ENCODE data around the gene CYFIP2. TPM values are rescaled to one million over a fixed set of nuclear protein-coding genes. Genes with fewer than 3 reads are reported as not detected.
A peak's percentile ranks its signal among the peaks of the same experiment; 100 is the strongest.

The CYFIP2 gene
- total and polyA plus RNA-seq, 7 experiments from 2014 or later: 386 to 755 (median 431) TPM

- H3K4me3 Mint-ChIP-seq: no peak overlapping the region
- ATAC-seq (no peak), DNase-seq (no peak)
- no peak overlapping the region for H3K4me3 ChIP-seq (ENCODE audit: low read length)
- no peaks in the 10 kb centered on the region for H3K27me3 ChIP-seq (ENCODE audit: control insufficient read depth in 2 of 2, insufficient read depth in 2 of 2, low read length in 2 of 2)
- H3K4me1 Mint-ChIP-seq: peaks cover 11 to 25% (median 17%) of the 10 kb centered on the region in 7 donors
- intact Hi-C loops (cut with micrococcal nuclease): no loop called here
- peak overlapping the region; percentile 6 for H3K27ac ChIP-seq (ENCODE audit: low read depth, low read length)
- H3K36me3 Mint-ChIP-seq: peaks cover 9 to 74% (median 58%) of the 10 kb centered on the region in 5 donors
- H3K36me3 ChIP-seq (ENCODE audit: control insufficient read depth in 2 of 3, insufficient read depth in 3 of 3, low read length in 3 of 3): peaks cover 39 to 94% (median 66%) of the 10 kb centered on the region in 3 experiments
- no peaks in the 10 kb centered on the region for H3K9me3 Mint-ChIP-seq
- no peaks in the 10 kb centered on the region for H3K27me3 Mint-ChIP-seq
- peaks cover 0 to 2% of the 10 kb centered on the region in 2 donors for H3K4me1 ChIP-seq (ENCODE audit: control insufficient read depth in 2 of 2, insufficient read depth in 2 of 2, low read length in 2 of 2)
- H3K27ac Mint-ChIP-seq: peak overlapping the region in 5 of 9 donors; percentile 15 to 80 (median 56)
- ChIA-PET POLR2A (no interaction called here), CTCF (no interaction called here)
- H3K9me3 ChIP-seq (ENCODE audit: control insufficient read depth in 2 of 3, low read length in 3 of 3): no peaks in the 10 kb centered on the region
Measured at GRCh38 chr5:157322581-157322980, 56.7 kb downstream of the CYFIP2 start.

- H3K9me3 Mint-ChIP-seq: no peaks in the 10 kb centered on the region
- peaks cover 5 to 8% of the 10 kb centered on the region in 2 donors for H3K4me1 ChIP-seq (ENCODE audit: control insufficient read depth in 2 of 2, insufficient read depth in 2 of 2, low read length in 2 of 2)
- ChIA-PET CTCF (interaction anchor here (1.1 to 1.2 kb wide), 2 partner anchors 12 to 96 kb away, joined by 3 to 4 read pairs; no protein-coding TSS in a partner anchor), POLR2A (no interaction called here)
- H3K27me3 Mint-ChIP-seq: no peaks in the 10 kb centered on the region
- H3K36me3 Mint-ChIP-seq: peaks cover 11 to 71% (median 59%) of the 10 kb centered on the region in 5 donors
- H3K4me3 Mint-ChIP-seq: no peak overlapping the region
- H3K4me3 ChIP-seq (ENCODE audit: low read length): no peak overlapping the region
- H3K4me1 Mint-ChIP-seq: peaks cover 15 to 25% (median 21%) of the 10 kb centered on the region in 7 donors
- DNase-seq (peak in 1 of 9 donors; percentile 14), ATAC-seq (no peak)
- intact Hi-C loops (cut with micrococcal nuclease): no loop called here
- H3K9me3 ChIP-seq (ENCODE audit: control insufficient read depth in 2 of 3, low read length in 3 of 3): no peaks in the 10 kb centered on the region
- H3K27ac Mint-ChIP-seq: peak overlapping the region in 6 of 9 donors; percentile 15 to 80 (median 48)
- H3K36me3 ChIP-seq (ENCODE audit: control insufficient read depth in 2 of 3, insufficient read depth in 3 of 3, low read length in 3 of 3): peaks cover 43 to 88% (median 66%) of the 10 kb centered on the region in 3 experiments
- no peaks in the 10 kb centered on the region for H3K27me3 ChIP-seq (ENCODE audit: control insufficient read depth in 2 of 2, insufficient read depth in 2 of 2, low read length in 2 of 2)
- H3K27ac ChIP-seq (ENCODE audit: low read depth, low read length): peak overlapping the region; percentile 6
Measured at GRCh38 chr5:157323107-157323706, 57.3 kb downstream of the CYFIP2 start.

GRCh38 chr5:157324237-157324636 lies 58.3 kb downstream of the CYFIP2 start:
- H3K36me3 ChIP-seq (ENCODE audit: control insufficient read depth in 2 of 3, insufficient read depth in 3 of 3, low read length in 3 of 3): peaks cover 48 to 80% (median 71%) of the 10 kb centered on the region in 3 experiments
- Mint-ChIP-seq H3K4me1 (peaks cover 21 to 32% (median 30%) of the 10 kb centered on the region in 7 donors), H3K27ac (peak overlapping the region; percentile 9 to 87 (median 69)), H3K27me3 (no peaks in the 10 kb centered on the region), H3K36me3 (peaks cover 11 to 68% (median 61%) of the 10 kb centered on the region in 5 donors), H3K4me3 (no peak overlapping the region), H3K9me3 (no peaks in the 10 kb centered on the region)
- H3K4me1 ChIP-seq (ENCODE audit: control insufficient read depth in 2 of 2, insufficient read depth in 2 of 2, low read length in 2 of 2): peaks cover 10 to 18% of the 10 kb centered on the region in 2 donors
- intact Hi-C loops (cut with micrococcal nuclease): no loop called here
- CTCF ChIA-PET: interaction anchor here (0.7 to 1.2 kb wide), 4 partner anchors 11 to 112 kb away, joined by 3 to 4 read pairs (median 3); no protein-coding TSS in a partner anchor
- H3K9me3 ChIP-seq (ENCODE audit: control insufficient read depth in 2 of 3, low read length in 3 of 3): no peaks in the 10 kb centered on the region
- no peak overlapping the region for H3K27ac ChIP-seq (ENCODE audit: low read depth, low read length)
- ATAC-seq: no peak
- POLR2A ChIA-PET: interaction anchor here (0.7 kb wide), 1 partner anchor 181 kb away, joined by 3 read pairs; no protein-coding TSS in a partner anchor
- no peak for DNase-seq
- H3K27me3 ChIP-seq (ENCODE audit: control insufficient read depth in 2 of 2, insufficient read depth in 2 of 2, low read length in 2 of 2): no peaks in the 10 kb centered on the region
- no peak overlapping the region for H3K4me3 ChIP-seq (ENCODE audit: low read length)

GRCh38 chr5:157326440-157327005 lies 60.6 kb downstream of the CYFIP2 start:
- Mint-ChIP-seq H3K27me3 (no peaks in the 10 kb centered on the region), H3K4me3 (peak overlapping the region in 2 of 10 donors; percentile 31 to 80), H3K36me3 (peaks cover 25 to 70% (median 62%) of the 10 kb centered on the region in 5 donors), H3K9me3 (no peaks in the 10 kb centered on the region), H3K4me1 (peaks cover 28 to 50% (median 45%) of the 10 kb centered on the region in 7 donors), H3K27ac (peak overlapping the region; percentile 60 to 93 (median 82))
- ChIA-PET POLR2A (interaction anchor here (0.8 to 0.9 kb wide), 2 partner anchors 13 to 82 kb away, joined by 3 to 4 read pairs; no protein-coding TSS in a partner anchor), CTCF (interaction anchor here (1.2 to 1.8 kb wide), 2 partner anchors 14 to 21 kb away, joined by 4 read pairs; no protein-coding TSS in a partner anchor)
- Histone ChIP-seq H3K9me3 (ENCODE audit: control insufficient read depth in 2 of 3, low read length in 3 of 3) (no peaks in the 10 kb centered on the region), H3K27me3 (ENCODE audit: control insufficient read depth in 2 of 2, insufficient read depth in 2 of 2, low read length in 2 of 2) (no peaks in the 10 kb centered on the region), H3K36me3 (ENCODE audit: control insufficient read depth in 2 of 3, insufficient read depth in 3 of 3, low read length in 3 of 3) (peaks cover 53 to 78% (median 63%) of the 10 kb centered on the region in 3 experiments), H3K4me3 (ENCODE audit: low read length) (no peak overlapping the region), H3K4me1 (ENCODE audit: control insufficient read depth in 2 of 2, insufficient read depth in 2 of 2, low read length in 2 of 2) (peaks cover 10 to 24% of the 10 kb centered on the region in 2 donors), H3K27ac (ENCODE audit: low read depth, low read length) (peak overlapping the region; percentile 41)
- DNase-seq (no peak), ATAC-seq (no peak)
- intact Hi-C loops (cut with micrococcal nuclease): loop anchor here in 1 of 2 donors (5.0 kb wide), 1 partner anchor 151 kb away; no protein-coding TSS in a partner anchor

GRCh38 chr5:157327771-157328170 lies 61.8 kb downstream of the CYFIP2 start:
- intact Hi-C loops (cut with micrococcal nuclease): loop anchor here (1.0 to 5.0 kb wide), 11 partner anchors 10 to 416 kb away; partner anchors contain the start of genes LSM11 (in 2 of the 2) and THG1L (in 1 of the 2)
- Histone ChIP-seq H3K4me1 (ENCODE audit: control insufficient read depth in 2 of 2, insufficient read depth in 2 of 2, low read length in 2 of 2) (peaks cover 10 to 24% of the 10 kb centered on the region in 2 donors), H3K4me3 (ENCODE audit: low read length) (no peak overlapping the region), H3K27me3 (ENCODE audit: control insufficient read depth in 2 of 2, insufficient read depth in 2 of 2, low read length in 2 of 2) (no peaks in the 10 kb centered on the region), H3K36me3 (ENCODE audit: control insufficient read depth in 2 of 3, insufficient read depth in 3 of 3, low read length in 3 of 3) (peaks cover 62 to 78% (median 65%) of the 10 kb centered on the region in 3 experiments), H3K27ac (ENCODE audit: low read depth, low read length) (peak overlapping the region; percentile 63), H3K9me3 (ENCODE audit: control insufficient read depth in 2 of 3, low read length in 3 of 3) (no peaks in the 10 kb centered on the region)
- ChIA-PET CTCF (interaction anchor here (0.6 to 2.9 kb wide), 22 partner anchors 9 to 1984 kb away, joined by 3 to 22 read pairs (median 4); partner anchors contain the start of genes LSM11 and NIPAL4), POLR2A (interaction anchor here (0.7 to 1.4 kb wide), 7 partner anchors 9 to 416 kb away, joined by 3 to 7 read pairs (median 3); partner anchors contain the start of genes LSM11 and MED7)
- DNase-seq (peak in 7 of 9 donors; percentile 43 to 74 (median 65)), ATAC-seq (peak; percentile 86)
- Mint-ChIP-seq H3K27ac (peak overlapping the region; percentile 71 to 95 (median 91)), H3K27me3 (no peaks in the 10 kb centered on the region), H3K4me3 (peak overlapping the region; percentile 29 to 80 (median 68)), H3K9me3 (no peaks in the 10 kb centered on the region), H3K4me1 (peaks cover 28 to 50% (median 45%) of the 10 kb centered on the region in 7 donors), H3K36me3 (peaks cover 25 to 72% (median 61%) of the 10 kb centered on the region in 5 donors)

- Histone ChIP-seq H3K27ac (ENCODE audit: low read depth, low read length) (peak overlapping the region; percentile 63), H3K27me3 (ENCODE audit: control insufficient read depth in 2 of 2, insufficient read depth in 2 of 2, low read length in 2 of 2) (no peaks in the 10 kb centered on the region), H3K36me3 (ENCODE audit: control insufficient read depth in 2 of 3, insufficient read depth in 3 of 3, low read length in 3 of 3) (peaks cover 62 to 78% (median 67%) of the 10 kb centered on the region in 3 experiments), H3K4me1 (ENCODE audit: control insufficient read depth in 2 of 2, insufficient read depth in 2 of 2, low read length in 2 of 2) (peaks cover 10 to 24% of the 10 kb centered on the region in 2 donors), H3K4me3 (ENCODE audit: low read length) (no peak overlapping the region), H3K9me3 (ENCODE audit: control insufficient read depth in 2 of 3, low read length in 3 of 3) (no peaks in the 10 kb centered on the region)
- ATAC-seq (peak; percentile 93), DNase-seq (peak in 8 of 9 donors; percentile 42 to 67 (median 60))
- H3K36me3 Mint-ChIP-seq: peaks cover 28 to 72% (median 61%) of the 10 kb centered on the region in 5 donors
- H3K9me3 Mint-ChIP-seq: no peaks in the 10 kb centered on the region
- H3K4me3 Mint-ChIP-seq: peak overlapping the region; percentile 29 to 80 (median 68)
- peak overlapping the region; percentile 71 to 95 (median 91) for H3K27ac Mint-ChIP-seq
- H3K27me3 Mint-ChIP-seq: no peaks in the 10 kb centered on the region
- POLR2A ChIA-PET: interaction anchor here (0.9 to 1.5 kb wide), 7 partner anchors 16 to 415 kb away, joined by 3 to 7 read pairs (median 3); partner anchors contain the start of genes LSM11 and MED7
- intact Hi-C loops (cut with micrococcal nuclease): loop anchor here (1.0 to 5.0 kb wide), 11 partner anchors 9 to 415 kb away; partner anchors contain the start of genes LSM11 (in 2 of the 2) and THG1L (in 1 of the 2)
- CTCF ChIA-PET: interaction anchor here (0.6 to 2.9 kb wide), 20 partner anchors 8 to 1893 kb away, joined by 3 to 22 read pairs (median 4); partner anchors contain the start of genes LSM11 and NIPAL4
- peaks cover 28 to 50% (median 45%) of the 10 kb centered on the region in 7 donors for H3K4me1 Mint-ChIP-seq
Measured at GRCh38 chr5:157328277-157328912, 62.5 kb downstream of the CYFIP2 start.
